HT1080 (cell line): ENCODE results near the gene ME3. TPM values are rescaled to one million over a fixed set of nuclear protein-coding genes. Genes with fewer than 3 reads are reported as not detected.

Experiments
- DNase-seq: peaks from one replicate; pipeline ENCODE4 v3.0.0-alpha.2; 2015; ENCODE audit warnings: low read depth
- total RNA-seq: library from RNA; depleted of rRNA; stranded (reverse); fragments of >200 nt; shearing (Covaris generic); gene quantifications from 2 replicates; pipeline ENCODE4 v1.2.3, GENCODE V29; 2014

Gene ME3
- total RNA-seq, 1 experiment from 2014 or later = 0.24 TPM

- DNase-seq = no peak
Observed at GRCh38 chr11:86589204-86589603, 83.2 kb downstream of the ME3 start.

GRCh38 chr11:86588566-86589090, 83.8 kb downstream of the ME3 start:
- DNase-seq = no peak

GRCh38 chr11:86587264-86588193, 84.9 kb downstream of the ME3 start:
- no peak for DNase-seq

GRCh38 chr11:86586307-86586706, 86.1 kb downstream of the ME3 start:
- no peak for DNase-seq

GRCh38 chr11:86582898-86583297, 89.5 kb downstream of the ME3 start:
- DNase-seq = no peak

- no peak for DNase-seq
Observed at GRCh38 chr11:86580535-86580934, 91.9 kb downstream of the ME3 start.

- DNase-seq = no peak
Observed at GRCh38 chr11:86579406-86579731, 93.0 kb downstream of the ME3 start.

GRCh38 chr11:86578727-86579405, 93.5 kb downstream of the ME3 start:
- no peak for DNase-seq

GRCh38 chr11:86577644-86578636, 94.5 kb downstream of the ME3 start:
- DNase-seq = peak; percentile 92

- DNase-seq = no peak
Observed at GRCh38 chr11:86576946-86577624, 95.3 kb downstream of the ME3 start.

GRCh38 chr11:86575927-86576326, 96.5 kb downstream of the ME3 start:
- no peak for DNase-seq

- peak; percentile 68 for DNase-seq
Observed at GRCh38 chr11:86575208-86575855, 97.1 kb downstream of the ME3 start.

- DNase-seq = peak; percentile 46
Observed at GRCh38 chr11:86574493-86575207, 97.8 kb downstream of the ME3 start.

GRCh38 chr11:86571273-86571948, 101.0 kb downstream of the ME3 start:
- peak; percentile 44 for DNase-seq

GRCh38 chr11:86570451-86570850, 102.0 kb downstream of the ME3 start:
- DNase-seq = no peak

GRCh38 chr11:86570020-86570419, 102.4 kb downstream of the ME3 start:
- no peak for DNase-seq

- DNase-seq = no peak
Observed at GRCh38 chr11:86569109-86569508, 103.3 kb downstream of the ME3 start.

- DNase-seq = no peak
Observed at GRCh38 chr11:86565801-86566312, 106.6 kb downstream of the ME3 start.

- no peak for DNase-seq
Observed at GRCh38 chr11:86565388-86565787, 107.0 kb downstream of the ME3 start.
